Brain microvascular endothelial cell (primary cell): ENCODE results near the gene SNTB2.

ENCODE experiments used
- DNase-seq: peaks from one replicate; pipeline ENCODE4 v3.0.0-alpha.2; 2020
- H3K27ac ChIP-seq: fragments of 250-450 bp; sonication (Bioruptor Pico); 2 replicates; pipeline ENCODE4 v1.5.1; 2020; ENCODE audit warnings: mild to moderate bottlenecking, moderate library complexity
- H3K27me3 ChIP-seq: fragments of 250-450 bp; sonication (Bioruptor Pico); replicated peaks from 2 replicates; pipeline ENCODE4 v1.5.1; 2020; ENCODE audit warnings: mild to moderate bottlenecking
- H3K36me3 ChIP-seq: fragments of 250-450 bp; sonication (Bioruptor Pico); replicated peaks from 2 replicates; pipeline ENCODE4 v1.5.1; 2020; ENCODE audit warnings: mild to moderate bottlenecking
- H3K4me3 ChIP-seq: 2 replicates; pipeline ENCODE4 v1.5.1; 2011; ENCODE audit warnings: low read depth, mild to moderate bottlenecking, control low read depth, low read length, moderate library complexity
- in situ Hi-C: cut with HindIII; loops from 2 replicates; pipeline ENCODE4 v1.10.0; 2017; ENCODE audit warnings: low sequenced_read_pairs, low pct_ligation_motif_present
- TF ChIP-seq, protein P1 (sequence below): IDR thresholded peaks from 2 replicates; pipeline ENCODE4 v1.5.1; 2011; ENCODE audit warnings: low read depth, mild to moderate bottlenecking, moderate library complexity, low read length, control low read depth, inconsistent platforms; ENCODE audit errors: missing control alignments

The SNTB2 gene

DNA sequence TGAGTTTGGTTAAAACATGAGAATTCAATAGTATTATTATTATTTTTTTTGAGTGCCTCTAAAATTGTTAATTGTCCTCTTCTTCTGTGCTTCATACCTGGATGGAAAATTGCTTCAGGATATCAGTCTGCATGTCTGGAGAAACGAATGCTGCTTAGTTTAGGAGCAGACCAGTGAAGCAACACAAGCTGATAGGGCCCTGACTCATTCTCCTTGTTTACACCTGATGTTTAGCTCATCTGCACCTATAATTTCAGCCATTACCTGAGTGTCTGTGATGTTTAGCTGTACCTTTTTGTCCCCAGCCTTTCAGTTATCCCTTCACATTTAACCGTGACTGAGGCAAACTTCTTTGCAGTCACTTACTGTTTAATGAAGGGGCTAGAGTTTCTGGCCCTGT lies 14.8 kb downstream of the SNTB2 start:
- in situ Hi-C loops, result no loop called here
- TF ChIP-seq, protein P1, sequence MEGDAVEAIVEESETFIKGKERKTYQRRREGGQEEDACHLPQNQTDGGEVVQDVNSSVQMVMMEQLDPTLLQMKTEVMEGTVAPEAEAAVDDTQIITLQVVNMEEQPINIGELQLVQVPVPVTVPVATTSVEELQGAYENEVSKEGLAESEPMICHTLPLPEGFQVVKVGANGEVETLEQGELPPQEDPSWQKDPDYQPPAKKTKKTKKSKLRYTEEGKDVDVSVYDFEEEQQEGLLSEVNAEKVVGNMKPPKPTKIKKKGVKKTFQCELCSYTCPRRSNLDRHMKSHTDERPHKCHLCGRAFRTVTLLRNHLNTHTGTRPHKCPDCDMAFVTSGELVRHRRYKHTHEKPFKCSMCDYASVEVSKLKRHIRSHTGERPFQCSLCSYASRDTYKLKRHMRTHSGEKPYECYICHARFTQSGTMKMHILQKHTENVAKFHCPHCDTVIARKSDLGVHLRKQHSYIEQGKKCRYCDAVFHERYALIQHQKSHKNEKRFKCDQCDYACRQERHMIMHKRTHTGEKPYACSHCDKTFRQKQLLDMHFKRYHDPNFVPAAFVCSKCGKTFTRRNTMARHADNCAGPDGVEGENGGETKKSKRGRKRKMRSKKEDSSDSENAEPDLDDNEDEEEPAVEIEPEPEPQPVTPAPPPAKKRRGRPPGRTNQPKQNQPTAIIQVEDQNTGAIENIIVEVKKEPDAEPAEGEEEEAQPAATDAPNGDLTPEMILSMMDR, result no peak
- Histone ChIP-seq H3K27ac (no peak overlapping the region), H3K4me3 (no peak overlapping the region), H3K36me3 (no peaks in the 10 kb centered on the region), H3K27me3 (no peaks in the 10 kb centered on the region)
- DNase-seq, result no peak

DNA sequence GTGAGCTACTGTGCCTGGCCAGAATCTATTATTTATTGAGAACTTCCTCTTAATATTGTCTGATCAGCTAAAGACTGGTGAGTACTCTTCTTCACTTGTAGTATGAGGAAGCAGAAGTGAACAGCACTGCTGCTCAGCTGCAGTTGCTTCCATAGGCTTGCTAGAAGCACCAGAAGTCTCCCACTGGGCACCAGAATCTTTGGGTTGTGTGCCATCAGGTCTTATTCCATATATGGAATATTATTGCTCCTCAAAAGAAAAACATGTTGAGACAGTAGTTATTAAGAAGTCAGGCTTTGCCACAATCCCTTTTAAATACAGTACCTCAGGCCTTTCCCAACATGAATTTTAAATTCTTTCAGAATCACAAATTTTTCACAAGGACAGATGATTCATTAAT lies 17.2 kb downstream of the SNTB2 start:
- Histone ChIP-seq H3K27me3 (no peaks in the 10 kb centered on the region), H3K27ac (no peak overlapping the region), H3K36me3 (no peaks in the 10 kb centered on the region), H3K4me3 (no peak overlapping the region)
- no peak for DNase-seq
- TF ChIP-seq, protein P1, result no peak
- in situ Hi-C loops, result no loop called here

DNA sequence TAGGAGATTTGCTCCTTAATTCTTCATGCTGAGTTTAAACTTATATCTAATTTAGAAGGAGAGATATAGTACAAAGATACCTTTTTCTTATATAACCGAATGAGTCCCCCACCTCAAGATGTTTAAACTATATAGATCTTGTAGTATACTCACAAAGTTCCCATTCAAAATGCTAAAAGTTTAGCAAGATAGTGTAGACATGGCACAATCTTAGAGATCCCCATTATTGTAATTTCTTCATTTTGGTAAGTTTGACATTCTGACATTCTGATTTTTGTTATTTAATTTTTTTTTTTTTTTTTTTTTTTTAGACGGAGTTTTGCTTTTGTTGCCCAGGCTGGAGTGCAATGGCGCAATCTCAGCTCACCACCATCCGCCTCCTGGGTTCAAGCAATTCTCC lies 22.8 kb downstream of the SNTB2 start:
- DNase-seq, result no peak
- no peak overlapping the region for H3K27ac ChIP-seq
- in situ Hi-C loops, result no loop called here
- TF ChIP-seq, protein P1, result no peak
- no peak overlapping the region for H3K4me3 ChIP-seq
- no peaks in the 10 kb centered on the region for H3K27me3 ChIP-seq
- peaks cover 2% of the 10 kb centered on the region for H3K36me3 ChIP-seq

DNA sequence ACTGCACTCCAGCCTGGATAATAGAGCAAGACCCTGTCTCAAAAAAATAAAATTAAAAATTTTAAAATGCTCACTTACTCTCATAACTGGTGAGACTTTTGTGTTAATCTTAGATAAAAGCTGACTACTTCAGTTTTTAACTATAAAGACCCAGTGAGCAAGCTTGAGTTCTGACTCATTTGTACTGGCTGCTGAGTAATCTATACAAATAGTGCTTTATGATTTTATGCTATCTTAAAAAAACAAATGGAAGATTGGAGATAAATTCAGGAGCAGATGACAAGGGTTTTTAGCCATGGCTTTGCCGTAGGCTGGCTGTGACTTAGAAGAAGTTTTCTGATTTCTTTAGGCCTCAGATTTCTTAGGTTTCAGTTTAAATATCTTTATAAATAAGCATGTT lies 30.5 kb downstream of the SNTB2 start:
- peak; percentile 70 for DNase-seq
- no peaks in the 10 kb centered on the region for H3K27me3 ChIP-seq
- in situ Hi-C loops, result no loop called here
- no peak overlapping the region for H3K4me3 ChIP-seq
- TF ChIP-seq, protein P1, result no peak
- peak overlapping the region; percentile 21 for H3K27ac ChIP-seq
- H3K36me3 ChIP-seq, result no peaks in the 10 kb centered on the region

DNA sequence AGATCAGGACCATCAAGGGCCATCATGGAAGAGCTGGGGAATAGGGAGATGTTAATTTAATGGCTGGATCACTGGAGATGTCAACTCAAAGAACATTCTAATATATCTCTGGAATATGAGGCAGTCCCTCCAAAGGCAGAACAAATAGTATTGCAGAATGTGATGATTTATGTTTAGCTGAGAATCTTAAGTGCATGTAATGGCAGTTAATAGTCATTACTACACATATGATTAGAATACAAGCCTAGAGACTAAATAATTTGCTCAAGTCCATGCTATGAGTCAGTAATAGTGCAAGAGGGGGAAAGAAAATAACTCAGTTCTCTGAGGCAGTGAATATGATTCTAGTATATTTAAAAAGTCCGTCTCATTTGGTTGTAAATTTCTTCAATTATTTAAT lies 32.3 kb downstream of the SNTB2 start:
- DNase-seq, result no peak
- in situ Hi-C loops, result no loop called here
- no peak overlapping the region for H3K27ac ChIP-seq
- no peaks in the 10 kb centered on the region for H3K27me3 ChIP-seq
- H3K4me3 ChIP-seq, result no peak overlapping the region
- no peaks in the 10 kb centered on the region for H3K36me3 ChIP-seq
- TF ChIP-seq, protein P1, result no peak

DNA sequence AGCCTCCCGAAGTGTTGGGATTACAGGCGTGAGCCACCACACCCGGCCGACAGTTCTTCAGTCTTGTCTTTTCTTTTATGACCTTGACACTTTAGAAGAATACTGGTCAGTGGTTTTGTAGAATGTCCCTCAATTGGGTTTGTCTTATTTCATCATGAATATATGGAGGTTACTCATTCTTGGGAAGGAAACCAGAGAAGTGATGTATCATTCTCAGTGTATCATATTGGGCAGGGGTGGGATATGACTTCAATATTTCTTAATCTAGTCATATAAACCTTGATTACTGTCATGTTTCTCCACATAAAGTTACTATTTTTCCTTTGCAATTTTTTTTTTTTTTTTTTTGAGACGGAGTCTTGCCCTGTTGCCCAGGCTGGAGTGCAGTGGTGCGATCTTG lies 36.9 kb downstream of the SNTB2 start:
- Histone ChIP-seq H3K27ac (no peak overlapping the region), H3K36me3 (no peaks in the 10 kb centered on the region), H3K4me3 (no peak overlapping the region), H3K27me3 (no peaks in the 10 kb centered on the region)
- TF ChIP-seq, protein P1, result no peak
- DNase-seq, result no peak
- in situ Hi-C loops, result no loop called here
